HepG2 (cell line): Measurements from ENCODE around the gene SAMD4B. TPM values are rescaled to one million over a fixed set of nuclear protein-coding genes. Genes with fewer than 3 reads are reported as not detected.

Source experiments
- FOXK1 ChIP-seq: sonication (generic); formaldehyde crosslinking; IDR thresholded peaks from 2 replicates; pipeline ENCODE4 v1.4.0; 2020; ENCODE audit warnings: low read depth, missing genetic modification reagents, borderline replicate concordance
- FOXP1 ChIP-seq, 2 experiments: fragments of 450-650 bp in 1 of 2; IDR thresholded peaks; 2 replicates each; pipeline ENCODE4 v1.6.1; 2017 to 2018; ENCODE audit warnings: antibody characterized with exemption in 1 of 2
- NFKBIZ ChIP-seq: IDR thresholded peaks from 2 replicates; pipeline ENCODE4 v1.6.1; 2018; ENCODE audit warnings: missing genetic modification reagents, missing compliant biosample characterization
- PLRG1 ChIP-seq: fragments of 450-650 bp; conservative IDR thresholded peaks from 2 replicates; pipeline ENCODE4 v1.6.1; 2016
- RAD21 ChIP-seq: fragments of 450-650 bp; formaldehyde crosslinking; IDR thresholded peaks from 2 replicates; pipeline ENCODE4 v1.5.0; 2020; ENCODE audit warnings: mild to moderate bottlenecking
- SIN3A ChIP-seq: IDR thresholded peaks from 2 replicates; pipeline ENCODE4 v1.6.1; 2011; ENCODE audit warnings: low read depth, mild to moderate bottlenecking, control low read depth, low read length, borderline replicate concordance
- SIN3B ChIP-seq: fragments of 150-350 bp; IDR thresholded peaks from 2 replicates; pipeline ENCODE4 v1.6.1; 2014; ENCODE audit warnings: low read length
- TSC22D2 ChIP-seq: sonication (generic); formaldehyde crosslinking; IDR thresholded peaks from 2 replicates; pipeline ENCODE4 v1.5.1; 2020; ENCODE audit warnings: missing genetic modification reagents, mild to moderate bottlenecking, borderline replicate concordance
- ZFP41 ChIP-seq: sonication (generic); formaldehyde crosslinking; IDR thresholded peaks from 2 replicates; pipeline ENCODE4 v1.4.0; 2020; ENCODE audit warnings: mild to moderate bottlenecking, missing genetic modification reagents, borderline replicate concordance
- ZNF260 ChIP-seq: sonication (generic); formaldehyde crosslinking; IDR thresholded peaks from 2 replicates; pipeline ENCODE4 v1.4.0; 2020; ENCODE audit warnings: missing genetic modification reagents, low read depth, mild to moderate bottlenecking, borderline replicate concordance
- ZNF263 ChIP-seq: sonication (generic); formaldehyde crosslinking; IDR thresholded peaks from 2 replicates; pipeline ENCODE4 v1.4.0; 2020; ENCODE audit warnings: missing genetic modification reagents
- ZNF333 ChIP-seq: sonication (generic); formaldehyde crosslinking; IDR thresholded peaks from 2 replicates; pipeline ENCODE4 v1.4.0; 2020; ENCODE audit warnings: mild to moderate bottlenecking, missing genetic modification reagents, borderline replicate concordance
- ZNF335 ChIP-seq: sonication (generic); formaldehyde crosslinking; IDR thresholded peaks from 2 replicates; pipeline ENCODE4 v1.4.0; 2020; ENCODE audit warnings: missing genetic modification reagents
- ZNF350 ChIP-seq: sonication (generic); formaldehyde crosslinking; IDR thresholded peaks from 2 replicates; pipeline ENCODE4 v1.4.0; 2020; ENCODE audit warnings: mild to moderate bottlenecking, low read depth, missing genetic modification reagents, borderline replicate concordance
- ZNF451 ChIP-seq: sonication (generic); formaldehyde crosslinking; IDR thresholded peaks from 2 replicates; pipeline ENCODE4 v1.5.0; 2020; ENCODE audit warnings: mild to moderate bottlenecking, missing genetic modification reagents
- ZNF547 ChIP-seq: sonication (generic); formaldehyde crosslinking; IDR thresholded peaks from 2 replicates; pipeline ENCODE4 v1.5.1; 2020; ENCODE audit warnings: mild to moderate bottlenecking, missing genetic modification reagents
- ZNF7 ChIP-seq: IDR thresholded peaks from 2 replicates; pipeline ENCODE4 v1.6.1; 2016; ENCODE audit warnings: missing biosample characterization, missing genetic modification reagents
- ZNF749 ChIP-seq: sonication (generic); formaldehyde crosslinking; IDR thresholded peaks from 2 replicates; pipeline ENCODE4 v1.8.0; 2022; ENCODE audit warnings: mild to moderate bottlenecking, missing genetic modification reagents, moderate library complexity, borderline replicate concordance
- ZSCAN9 ChIP-seq: IDR thresholded peaks from 2 replicates; pipeline ENCODE4 v1.6.1; 2016; ENCODE audit warnings: borderline replicate concordance
- polyA plus RNA-seq, 8 experiments: library from polyadenylated mRNA; depleted of rRNA in 3 of 8; stranded (reverse) in 7 of 8; unstranded in 1 of 8; fragments of >200 nt; fragmentation: Illumina TruSeq in 4 of 8; extraction: Trizol in 4 of 8; gene quantifications; 2 replicates each; pipeline versions ENCODE4 v1.2.1 to v1.2.3, GENCODE V29; 2011 to 2016; ENCODE audit warnings: low read depth in 4 of 8, missing spikeins in 1 of 8, mixed read lengths in 1 of 8; ENCODE audit not compliant: insufficient read depth in 1 of 8
- total RNA-seq, 5 experiments: library from RNA; depleted of rRNA; stranded (reverse); fragments of >200 nt; fragmentation: Illumina TruSeq; extraction: Trizol; gene quantifications; 2 replicates each; pipeline ENCODE4 v1.2.3, GENCODE V29; 2016; ENCODE audit warnings: low read depth in 1 of 5
- TF ChIP-seq, protein P1 (sequence below): sonication (generic); formaldehyde crosslinking; conservative IDR thresholded peaks from 2 replicates; pipeline ENCODE4 v1.8.1; 2023; ENCODE audit warnings: missing genetic modification reagents
- TF ChIP-seq, protein P2 (sequence below), 2 experiments: IDR thresholded peaks; 2 replicates each; pipeline ENCODE4 v1.6.1; 2011 to 2012; ENCODE audit warnings: low read length in 2 of 2, borderline replicate concordance in 1 of 2, low read depth in 1 of 2, mild to moderate bottlenecking in 1 of 2, moderate library complexity in 1 of 2
- TF ChIP-seq, protein P3 (sequence below): conservative IDR thresholded peaks from 2 replicates; pipeline ENCODE4 v1.6.1; 2018; ENCODE audit warnings: missing genetic modification reagents
- TF ChIP-seq, protein P4 (sequence below): sonication (generic); formaldehyde crosslinking; IDR thresholded peaks from 2 replicates; pipeline ENCODE4 v1.4.0; 2020; ENCODE audit warnings: mild to moderate bottlenecking, missing genetic modification reagents

Gene SAMD4B
- total and polyA plus RNA-seq, 2 of the 13 experiments (the other 11 are each of a cell fraction or from before 2014, with no cell fraction given), result 26.0 to 31.8 TPM

DNA sequence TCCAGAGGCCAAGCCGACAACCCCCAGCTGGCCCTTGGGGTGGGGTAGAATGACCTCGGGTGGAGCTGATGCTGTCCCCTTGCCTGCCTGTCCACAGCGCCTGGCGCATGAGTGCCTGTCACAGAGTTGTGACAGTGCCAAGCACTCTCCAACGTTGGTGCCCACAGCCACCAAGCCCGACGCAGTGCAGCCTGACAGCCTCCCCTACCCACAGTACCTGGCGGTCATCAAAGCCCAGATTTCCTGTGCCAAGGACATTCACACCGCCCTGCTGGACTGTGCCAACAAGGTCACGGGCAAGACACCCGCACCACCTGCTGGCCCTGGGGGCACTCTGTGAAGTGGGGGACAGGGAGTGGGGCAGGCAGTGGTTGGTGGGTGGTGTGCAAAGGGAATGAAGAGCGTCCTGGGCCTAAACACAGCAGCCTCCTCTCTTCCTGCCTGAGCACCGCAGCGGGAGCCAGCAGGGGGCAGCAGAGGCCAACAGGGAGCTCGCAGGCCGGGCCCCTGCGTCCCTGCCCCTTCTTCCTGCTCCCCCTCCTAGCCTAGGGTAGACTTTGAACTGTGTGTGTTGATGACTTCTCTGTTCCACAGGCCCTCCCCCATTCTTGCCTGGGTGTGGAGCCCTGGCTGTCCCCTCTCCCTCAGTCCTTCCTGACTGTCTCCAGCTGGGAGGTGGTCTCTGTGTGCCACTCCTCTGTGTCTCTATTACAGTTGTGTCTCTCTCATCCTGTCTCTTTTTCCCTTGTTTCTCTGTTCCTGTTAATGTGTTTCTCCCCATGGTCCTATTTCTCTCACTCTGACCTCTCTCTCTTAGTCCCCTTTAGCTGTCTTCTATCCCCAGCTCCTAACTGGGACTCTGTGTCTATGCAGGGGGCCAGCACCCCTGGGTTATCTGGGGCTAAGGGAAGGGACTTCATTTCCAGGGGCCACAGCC is 55.4 kb downstream of the SAMD4B start (continued):
- TF ChIP-seq, protein P1, sequence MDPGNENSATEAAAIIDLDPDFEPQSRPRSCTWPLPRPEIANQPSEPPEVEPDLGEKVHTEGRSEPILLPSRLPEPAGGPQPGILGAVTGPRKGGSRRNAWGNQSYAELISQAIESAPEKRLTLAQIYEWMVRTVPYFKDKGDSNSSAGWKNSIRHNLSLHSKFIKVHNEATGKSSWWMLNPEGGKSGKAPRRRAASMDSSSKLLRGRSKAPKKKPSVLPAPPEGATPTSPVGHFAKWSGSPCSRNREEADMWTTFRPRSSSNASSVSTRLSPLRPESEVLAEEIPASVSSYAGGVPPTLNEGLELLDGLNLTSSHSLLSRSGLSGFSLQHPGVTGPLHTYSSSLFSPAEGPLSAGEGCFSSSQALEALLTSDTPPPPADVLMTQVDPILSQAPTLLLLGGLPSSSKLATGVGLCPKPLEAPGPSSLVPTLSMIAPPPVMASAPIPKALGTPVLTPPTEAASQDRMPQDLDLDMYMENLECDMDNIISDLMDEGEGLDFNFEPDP (CRISPR knock-in tag), result no peak
- TF ChIP-seq ZNF350 (CRISPR knock-in tag) (peak; percentile 92), TSC22D2 (CRISPR knock-in tag) (no peak; the same call in 1 of the 2 replicates), FOXP1 (IDR thresholded peaks at IDR 0.05) (no peak), FOXP1 (CRISPR knock-in tag; IDR thresholded peaks at IDR 0.05) (peak; percentile 68), ZNF547 (CRISPR knock-in tag) (peak; percentile 69; the same call in 1 of the 2 replicates), ZNF260 (CRISPR knock-in tag) (no peak), FOXK1 (CRISPR knock-in tag) (peak; percentile 78), ZNF7 (peak; percentile 74; the same call in 1 of the 2 replicates), SIN3A (no peak), ZNF451 (CRISPR knock-in tag) (peak; percentile 36; the same call in 1 of the 2 replicates), ZNF263 (CRISPR knock-in tag) (no peak), RAD21 (CRISPR knock-in tag) (peak; percentile 100), ZFP41 (CRISPR knock-in tag) (no peak), SIN3B (no peak), PLRG1 (no peak), ZNF335 (peak; percentile 74; the same call in 1 of the 2 replicates), ZNF749 (CRISPR knock-in tag) (no peak), ZSCAN9 (CRISPR knock-in tag) (peak; percentile 74), NFKBIZ (CRISPR knock-in tag) (peak; percentile 84), ZNF333 (CRISPR knock-in tag) (peak; percentile 37; the same call in 1 of the 2 replicates)
- TF ChIP-seq, protein P2, sequence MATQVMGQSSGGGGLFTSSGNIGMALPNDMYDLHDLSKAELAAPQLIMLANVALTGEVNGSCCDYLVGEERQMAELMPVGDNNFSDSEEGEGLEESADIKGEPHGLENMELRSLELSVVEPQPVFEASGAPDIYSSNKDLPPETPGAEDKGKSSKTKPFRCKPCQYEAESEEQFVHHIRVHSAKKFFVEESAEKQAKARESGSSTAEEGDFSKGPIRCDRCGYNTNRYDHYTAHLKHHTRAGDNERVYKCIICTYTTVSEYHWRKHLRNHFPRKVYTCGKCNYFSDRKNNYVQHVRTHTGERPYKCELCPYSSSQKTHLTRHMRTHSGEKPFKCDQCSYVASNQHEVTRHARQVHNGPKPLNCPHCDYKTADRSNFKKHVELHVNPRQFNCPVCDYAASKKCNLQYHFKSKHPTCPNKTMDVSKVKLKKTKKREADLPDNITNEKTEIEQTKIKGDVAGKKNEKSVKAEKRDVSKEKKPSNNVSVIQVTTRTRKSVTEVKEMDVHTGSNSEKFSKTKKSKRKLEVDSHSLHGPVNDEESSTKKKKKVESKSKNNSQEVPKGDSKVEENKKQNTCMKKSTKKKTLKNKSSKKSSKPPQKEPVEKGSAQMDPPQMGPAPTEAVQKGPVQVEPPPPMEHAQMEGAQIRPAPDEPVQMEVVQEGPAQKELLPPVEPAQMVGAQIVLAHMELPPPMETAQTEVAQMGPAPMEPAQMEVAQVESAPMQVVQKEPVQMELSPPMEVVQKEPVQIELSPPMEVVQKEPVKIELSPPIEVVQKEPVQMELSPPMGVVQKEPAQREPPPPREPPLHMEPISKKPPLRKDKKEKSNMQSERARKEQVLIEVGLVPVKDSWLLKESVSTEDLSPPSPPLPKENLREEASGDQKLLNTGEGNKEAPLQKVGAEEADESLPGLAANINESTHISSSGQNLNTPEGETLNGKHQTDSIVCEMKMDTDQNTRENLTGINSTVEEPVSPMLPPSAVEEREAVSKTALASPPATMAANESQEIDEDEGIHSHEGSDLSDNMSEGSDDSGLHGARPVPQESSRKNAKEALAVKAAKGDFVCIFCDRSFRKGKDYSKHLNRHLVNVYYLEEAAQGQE (IDR thresholded peaks at IDR 0.05; ENCODE audit: borderline replicate concordance in 1 of 2, low read depth in 1 of 2, low read length in 2 of 2), result no peak
- TF ChIP-seq, protein P3, sequence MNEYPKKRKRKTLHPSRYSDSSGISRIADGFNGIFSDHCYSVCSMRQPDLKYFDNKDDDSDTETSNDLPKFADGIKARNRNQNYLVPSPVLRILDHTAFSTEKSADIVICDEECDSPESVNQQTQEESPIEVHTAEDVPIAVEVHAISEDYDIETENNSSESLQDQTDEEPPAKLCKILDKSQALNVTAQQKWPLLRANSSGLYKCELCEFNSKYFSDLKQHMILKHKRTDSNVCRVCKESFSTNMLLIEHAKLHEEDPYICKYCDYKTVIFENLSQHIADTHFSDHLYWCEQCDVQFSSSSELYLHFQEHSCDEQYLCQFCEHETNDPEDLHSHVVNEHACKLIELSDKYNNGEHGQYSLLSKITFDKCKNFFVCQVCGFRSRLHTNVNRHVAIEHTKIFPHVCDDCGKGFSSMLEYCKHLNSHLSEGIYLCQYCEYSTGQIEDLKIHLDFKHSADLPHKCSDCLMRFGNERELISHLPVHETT (CRISPR knock-in tag), result 0 out of 2 replicates have a peak, but pooled peaks have one; percentile 19
- TF ChIP-seq, protein P4, sequence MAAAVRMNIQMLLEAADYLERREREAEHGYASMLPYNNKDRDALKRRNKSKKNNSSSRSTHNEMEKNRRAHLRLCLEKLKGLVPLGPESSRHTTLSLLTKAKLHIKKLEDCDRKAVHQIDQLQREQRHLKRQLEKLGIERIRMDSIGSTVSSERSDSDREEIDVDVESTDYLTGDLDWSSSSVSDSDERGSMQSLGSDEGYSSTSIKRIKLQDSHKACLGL, result no peak
